GM18951 (cell line): Measurements from ENCODE around the gene MBD5.

Experiments
- POLR2A ChIP-seq: IDR thresholded peaks from 4 replicates; pipeline ENCODE4 v1.6.1; 2011; ENCODE audit warnings: mild to moderate bottlenecking; ENCODE audit not compliant: insufficient read length, insufficient read depth; ENCODE audit errors: extremely low read depth
- in situ Hi-C: fragments of 300-500 bp; cut with MboI; formaldehyde crosslinking; loops from one replicate; pipeline ENCODE4 v1.12.0; 2022; ENCODE audit warnings: low sequenced_read_pairs, mixed read lengths, inconsistent platforms; ENCODE audit not compliant: unreplicated experiment

Gene MBD5

DNA sequence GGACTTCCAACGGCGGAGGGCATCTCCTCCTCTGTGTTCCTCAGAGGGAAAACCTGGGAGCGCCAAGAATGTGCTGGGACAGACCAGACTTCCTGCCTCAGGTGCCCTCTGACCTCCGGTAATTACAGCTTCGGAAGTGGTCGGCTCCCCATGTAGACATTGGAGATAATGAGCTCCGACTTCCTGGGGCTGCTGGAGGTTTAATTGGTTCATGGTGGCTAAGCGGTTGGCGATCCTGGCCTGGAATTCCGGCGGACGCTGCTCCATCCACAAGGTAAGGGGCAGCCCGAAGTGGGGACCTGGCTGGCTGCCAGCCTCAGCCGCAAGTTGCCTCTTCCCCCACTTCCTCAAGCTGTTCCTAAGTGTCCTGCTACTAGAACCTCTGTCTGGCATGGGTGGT lies 540.5 kb downstream of the MBD5 start:
- in situ Hi-C loops, result no loop called here
- no peak for TF ChIP-seq POLR2A

DNA sequence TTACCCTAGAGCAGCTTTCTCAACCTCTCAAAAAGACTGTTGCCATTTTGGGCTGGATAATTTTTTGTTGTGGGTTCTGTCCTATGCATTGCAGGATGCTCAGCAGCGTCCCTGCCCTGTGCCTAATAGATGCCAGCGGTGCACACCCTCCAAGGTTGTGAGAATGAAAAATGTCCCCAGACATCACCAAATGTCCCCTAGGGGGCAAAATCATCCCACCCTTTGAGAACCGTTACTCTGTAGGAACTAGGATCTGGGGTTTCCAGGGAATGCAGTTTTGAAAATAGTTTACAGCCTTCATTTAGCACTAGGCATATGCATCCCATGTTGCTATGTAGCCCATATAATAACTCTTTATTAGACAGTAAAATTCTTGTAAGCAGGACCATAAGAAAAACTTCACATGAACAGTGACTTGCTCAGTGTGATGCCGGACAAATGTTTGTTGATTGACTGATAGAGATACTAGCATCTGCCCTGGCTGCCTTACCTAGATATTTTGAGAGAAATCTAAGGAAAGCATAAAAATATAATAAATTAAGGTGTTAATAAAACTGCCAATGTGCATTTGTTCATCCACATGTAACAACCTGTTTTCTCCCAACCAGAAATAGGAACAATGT lies 544.5 kb downstream of the MBD5 start:
- no peak for TF ChIP-seq POLR2A
- in situ Hi-C loops, result no loop called here
